BE2C (cell line): ENCODE data around the gene PANK4.

Source experiments
- DNase-seq: peaks from one replicate; pipeline ENCODE4 v3.0.0-alpha.2; 2020
- H3K27me3 ChIP-seq: fragments of 250-450 bp; sonication (Bioruptor Pico); 2 replicates; pipeline ENCODE4 v1.5.1; 2020; ENCODE audit warnings: mild to moderate bottlenecking
- H3K36me3 ChIP-seq: fragments of 250-450 bp; sonication (Bioruptor Pico); 2 replicates; pipeline ENCODE4 v1.5.1; 2020; ENCODE audit warnings: mild to moderate bottlenecking
- H3K4me1 ChIP-seq: fragments of 250-450 bp; sonication (Bioruptor Pico); 2 replicates; pipeline ENCODE4 v1.5.1; 2020
- H3K4me3 ChIP-seq: 2 replicates; pipeline ENCODE4 v1.5.1; 2011; ENCODE audit warnings: low read depth, low read length
- H3K9me3 ChIP-seq: fragments of 250-450 bp; sonication (Bioruptor Pico); 2 replicates; pipeline ENCODE4 v1.5.1; 2020
- CTCF ChIP-seq: IDR thresholded peaks from 2 replicates; pipeline ENCODE4 v1.5.1; 2012; ENCODE audit warnings: mild to moderate bottlenecking, low read depth, low read length

Gene PANK4

GRCh38 chr1:2535455-2535854 is 9.1 kb upstream of the PANK4 start:
- no peaks in the 10 kb centered on the region for H3K9me3 ChIP-seq
- TF ChIP-seq CTCF = no peak
- no peak for DNase-seq
- H3K27me3 ChIP-seq = no peaks in the 10 kb centered on the region
- no peaks in the 10 kb centered on the region; the same call in 1 of the 2 replicates for H3K4me1 ChIP-seq
- no peaks in the 10 kb centered on the region for H3K36me3 ChIP-seq
- no peak overlapping the region for H3K4me3 ChIP-seq

- no peak for DNase-seq
- no peak for TF ChIP-seq CTCF
Measured at GRCh38 chr1:2534687-2535441, 8.5 kb upstream of the PANK4 start.

GRCh38 chr1:2534315-2534686 is 7.9 kb upstream of the PANK4 start:
- no peak overlapping the region for H3K4me3 ChIP-seq
- no peaks in the 10 kb centered on the region for H3K9me3 ChIP-seq
- TF ChIP-seq CTCF = no peak
- H3K4me1 ChIP-seq = no peaks in the 10 kb centered on the region; the same call in 1 of the 2 replicates
- DNase-seq = no peak
- no peaks in the 10 kb centered on the region for H3K36me3 ChIP-seq
- H3K27me3 ChIP-seq = no peaks in the 10 kb centered on the region

More at GRCh38 chr1:2534687-2535441, 8.5 kb upstream of the PANK4 start:
- Histone ChIP-seq H3K27me3 (no peaks in the 10 kb centered on the region), H3K4me3 (no peak overlapping the region), H3K9me3 (no peaks in the 10 kb centered on the region), H3K4me1 (no peaks in the 10 kb centered on the region; the same call in 1 of the 2 replicates), H3K36me3 (no peaks in the 10 kb centered on the region)

GRCh38 chr1:2533365-2533764 is 7.0 kb upstream of the PANK4 start:
- no peak for DNase-seq
- no peak for TF ChIP-seq CTCF
- H3K27me3 ChIP-seq = no peaks in the 10 kb centered on the region
- H3K36me3 ChIP-seq = no peaks in the 10 kb centered on the region
- no peaks in the 10 kb centered on the region; the same call in 1 of the 2 replicates for H3K4me1 ChIP-seq
- no peak overlapping the region for H3K4me3 ChIP-seq
- H3K9me3 ChIP-seq = no peaks in the 10 kb centered on the region

- no peaks in the 10 kb centered on the region for H3K27me3 ChIP-seq
- no peak overlapping the region for H3K4me3 ChIP-seq
- peaks cover 5% of the 10 kb centered on the region; the same call in 1 of the 2 replicates for H3K4me1 ChIP-seq
- no peaks in the 10 kb centered on the region for H3K36me3 ChIP-seq
- no peak for DNase-seq
- no peak for TF ChIP-seq CTCF
- H3K9me3 ChIP-seq = no peaks in the 10 kb centered on the region
Measured at GRCh38 chr1:2532485-2533160, 6.2 kb upstream of the PANK4 start.
